Activated gamma-delta T cell treated with anti-CD3 and anti-CD28 coated beads, Interleukin-2, amount 50 U/mL, for 16 hours (primary cell): ENCODE data around the gene GLB1L2.

Experiments
- DNase-seq: peaks from one replicate; pipeline ENCODE4 v3.0.0-alpha.2; 2020; ENCODE audit warnings: low read depth

GLB1L2 gene

DNA sequence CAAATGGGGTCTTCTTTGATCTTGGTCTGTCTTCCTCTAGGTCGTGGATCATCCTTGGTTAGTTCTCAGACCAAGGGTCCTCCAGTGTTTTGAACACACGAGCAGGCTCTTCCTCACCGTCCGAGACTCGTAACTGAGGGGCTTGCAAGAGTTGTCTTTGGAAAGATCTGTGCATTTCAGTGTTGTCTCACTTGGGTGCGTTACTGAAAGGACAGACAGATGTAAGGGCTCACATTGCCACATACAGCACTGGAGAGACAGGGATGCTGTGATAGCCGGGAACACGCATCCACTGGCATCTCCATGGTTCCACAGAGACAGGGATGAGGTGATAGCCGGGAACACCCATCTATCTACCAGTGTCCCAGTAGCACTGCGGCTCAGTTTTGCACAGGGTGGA, 15.7 kb downstream of the GLB1L2 start:
- no peak for DNase-seq

DNA sequence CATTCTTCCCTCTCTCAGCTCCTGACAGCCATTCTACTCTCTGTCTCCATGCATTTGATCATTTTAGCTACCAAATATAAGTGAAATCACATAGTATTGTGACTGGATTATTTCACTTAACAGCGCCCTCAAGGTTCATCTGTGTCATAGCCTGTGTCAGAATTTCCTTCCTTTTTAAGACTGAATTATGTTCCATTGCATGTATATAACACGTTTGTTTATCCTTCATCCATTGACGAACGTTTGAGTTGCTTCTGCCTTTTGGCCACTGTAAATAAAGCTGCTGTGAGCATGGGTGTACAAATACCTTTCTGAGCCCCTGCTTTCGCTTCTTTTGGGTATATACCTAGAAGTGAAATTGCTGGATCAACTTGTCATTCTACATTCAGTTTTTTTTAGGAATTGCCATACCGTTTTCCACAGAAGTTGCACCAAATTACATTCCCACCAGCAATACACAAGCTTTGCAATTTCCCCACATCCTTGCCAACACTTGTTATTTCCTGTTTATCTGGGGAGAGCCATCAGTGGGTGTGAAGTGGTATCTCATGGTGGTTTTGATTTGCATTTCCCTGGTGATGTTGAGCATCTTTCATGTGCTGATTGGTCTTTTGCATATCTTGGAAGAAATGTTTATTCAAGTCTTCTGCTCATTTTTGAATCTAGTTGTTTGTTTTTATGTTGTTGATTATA, 17.5 kb downstream of the GLB1L2 start:
- DNase-seq, result no peak

- no peak for DNase-seq
Observed at GRCh38 chr11:134349802-134350355, 18.1 kb downstream of the GLB1L2 start.

- DNase-seq, result no peak
Observed at GRCh38 chr11:134350381-134350780, 18.6 kb downstream of the GLB1L2 start.

DNA sequence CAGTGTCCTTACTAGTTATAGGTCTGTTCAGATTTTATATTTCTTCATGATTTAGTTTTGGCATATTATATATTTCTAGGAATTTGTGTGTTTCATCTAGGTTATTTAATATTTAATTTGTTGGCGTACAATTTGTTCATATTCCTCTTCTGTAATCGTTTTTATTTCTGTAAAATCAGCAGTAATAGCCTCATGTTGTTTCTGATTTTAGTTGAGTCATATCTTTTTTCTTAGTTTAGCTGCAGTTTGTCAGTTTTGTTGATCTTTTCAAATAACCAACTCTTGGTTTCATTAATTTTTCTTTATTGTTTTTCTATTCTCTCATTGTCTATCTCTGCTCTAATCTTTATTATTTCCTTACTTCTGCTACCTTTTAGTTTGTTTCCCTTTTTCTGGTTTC, 20.3 kb downstream of the GLB1L2 start:
- DNase-seq, result no peak

DNA sequence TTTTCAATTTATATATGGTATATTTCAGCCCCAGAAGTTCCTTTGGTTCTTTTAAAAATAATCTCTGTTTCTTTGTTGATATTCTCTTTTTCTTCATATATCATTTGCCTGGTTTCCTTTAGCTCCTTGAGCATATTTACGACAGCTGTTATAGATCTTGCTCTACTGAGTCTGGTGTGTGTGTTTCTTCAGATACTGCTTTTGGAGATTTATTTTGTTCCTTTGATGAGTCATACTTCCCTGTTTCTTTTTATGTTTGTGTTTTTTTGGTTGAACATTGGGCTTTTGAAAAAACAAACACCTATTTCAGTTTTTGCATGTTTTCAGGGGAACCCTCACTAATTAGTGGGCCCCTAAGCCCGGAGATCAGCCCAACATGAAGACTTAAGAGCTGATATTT, 23.3 kb downstream of the GLB1L2 start:
- no peak for DNase-seq

- no peak for DNase-seq
Observed at GRCh38 chr11:134355656-134356055, 23.9 kb downstream of the GLB1L2 start.

DNA sequence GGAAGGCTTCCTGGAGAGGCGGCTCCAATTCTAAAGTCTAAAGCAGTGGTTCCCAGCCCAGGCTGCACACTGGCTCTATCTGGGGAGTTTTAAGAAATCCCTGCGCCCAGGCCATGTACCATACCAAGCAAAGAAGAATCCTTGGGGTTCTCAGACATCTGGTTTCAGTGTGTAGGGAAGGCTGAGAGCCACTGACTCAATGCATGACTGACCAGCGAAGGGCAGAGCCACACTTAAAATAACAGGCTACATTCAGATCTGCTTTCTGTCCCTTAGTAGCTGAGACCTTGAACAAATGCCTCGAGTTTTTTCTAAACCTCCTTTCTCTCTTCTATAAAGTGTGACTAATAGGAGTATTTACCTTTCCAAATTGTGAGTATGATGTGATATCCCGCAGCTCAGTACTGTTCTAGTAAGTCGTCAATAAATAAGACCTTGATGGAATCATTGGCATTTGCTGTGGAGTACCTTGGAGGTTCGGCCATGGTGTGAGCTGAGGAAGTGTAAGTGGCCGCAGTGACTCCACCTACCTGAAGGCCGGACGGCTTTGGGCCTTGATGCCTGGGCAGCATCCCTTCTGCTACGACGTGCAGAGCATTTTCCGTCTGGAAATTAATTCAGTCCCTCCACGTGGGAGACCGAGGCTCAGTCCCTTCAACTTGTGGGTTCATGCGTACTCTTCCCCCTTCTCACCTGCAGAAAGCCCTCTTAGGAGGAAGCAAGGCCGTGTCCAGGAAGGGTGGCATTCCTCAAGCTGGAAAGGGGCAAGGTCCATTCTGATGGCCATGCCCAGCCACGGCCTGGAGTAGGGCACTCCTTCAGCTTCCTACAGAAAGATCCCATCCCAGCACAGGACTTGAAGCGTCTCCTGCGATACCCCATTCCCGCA, 25.1 kb downstream of the GLB1L2 start:
- no peak for DNase-seq

- DNase-seq, result no peak
Observed at GRCh38 chr11:134357545-134357839, 25.7 kb downstream of the GLB1L2 start.

- no peak for DNase-seq
Observed at GRCh38 chr11:134358165-134358855, 26.5 kb downstream of the GLB1L2 start.

GRCh38 chr11:134358856-134359490, 27.2 kb downstream of the GLB1L2 start:
- DNase-seq, result no peak

DNA sequence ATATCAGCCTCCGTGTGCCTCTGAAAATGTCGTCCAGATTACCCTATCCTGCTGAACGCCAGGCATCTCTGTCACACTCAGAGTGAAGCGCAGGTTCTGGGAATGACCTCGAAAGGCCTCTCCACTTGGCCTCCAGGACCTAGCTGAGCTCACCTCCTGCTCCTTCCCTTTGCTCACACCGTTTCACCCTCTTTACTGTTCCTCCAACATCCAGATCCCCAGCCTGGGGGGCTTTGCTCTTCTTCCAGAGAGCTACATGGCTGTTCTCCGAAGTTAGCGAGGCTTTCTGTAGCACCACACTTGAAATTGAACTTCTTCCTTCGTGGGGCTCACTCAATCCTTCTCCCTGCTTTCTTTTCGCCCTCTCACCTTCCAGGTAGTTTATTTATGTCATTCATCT, 27.9 kb downstream of the GLB1L2 start:
- no peak for DNase-seq

DNA sequence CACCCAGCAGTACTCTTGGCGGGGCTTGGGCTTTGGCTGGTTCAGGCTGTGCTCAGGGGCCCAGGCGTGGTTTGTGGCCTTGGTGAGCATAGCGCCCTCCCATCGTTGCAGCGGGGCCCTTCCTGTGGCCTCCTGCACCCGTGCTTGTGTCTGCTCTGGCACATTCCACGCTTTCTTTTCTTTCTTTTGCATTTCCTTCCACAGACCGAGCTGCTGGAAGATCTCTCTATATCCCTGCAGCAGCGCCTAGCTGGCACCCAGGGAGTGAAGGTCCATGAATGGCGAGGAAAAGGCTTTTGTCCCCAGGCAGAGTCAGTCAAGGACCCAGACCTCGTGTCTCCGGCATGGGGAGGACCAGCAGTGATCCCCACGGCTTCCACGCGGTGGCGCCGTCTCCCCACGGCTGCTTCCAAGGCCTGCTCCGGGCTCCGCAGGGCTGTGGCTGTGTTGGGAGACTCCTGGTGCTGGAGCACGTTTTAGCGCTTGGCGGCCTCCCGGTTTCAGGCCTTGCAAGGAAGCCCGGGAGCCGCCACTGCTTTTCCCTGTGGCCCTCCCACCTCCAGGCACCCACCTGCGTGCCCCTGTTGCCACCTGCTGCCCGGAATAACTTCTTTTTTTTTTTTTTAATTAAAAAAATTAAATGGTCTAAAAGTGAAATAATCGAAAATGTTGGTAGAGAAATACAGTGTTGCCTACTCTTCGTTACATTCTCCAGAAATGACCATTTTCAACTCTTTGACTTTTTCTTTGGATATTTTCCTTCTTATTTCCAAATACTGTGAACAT, 28.5 kb downstream of the GLB1L2 start:
- peak; percentile 57 for DNase-seq

GRCh38 chr11:134361661-134362060, 29.9 kb downstream of the GLB1L2 start:
- no peak for DNase-seq

DNA sequence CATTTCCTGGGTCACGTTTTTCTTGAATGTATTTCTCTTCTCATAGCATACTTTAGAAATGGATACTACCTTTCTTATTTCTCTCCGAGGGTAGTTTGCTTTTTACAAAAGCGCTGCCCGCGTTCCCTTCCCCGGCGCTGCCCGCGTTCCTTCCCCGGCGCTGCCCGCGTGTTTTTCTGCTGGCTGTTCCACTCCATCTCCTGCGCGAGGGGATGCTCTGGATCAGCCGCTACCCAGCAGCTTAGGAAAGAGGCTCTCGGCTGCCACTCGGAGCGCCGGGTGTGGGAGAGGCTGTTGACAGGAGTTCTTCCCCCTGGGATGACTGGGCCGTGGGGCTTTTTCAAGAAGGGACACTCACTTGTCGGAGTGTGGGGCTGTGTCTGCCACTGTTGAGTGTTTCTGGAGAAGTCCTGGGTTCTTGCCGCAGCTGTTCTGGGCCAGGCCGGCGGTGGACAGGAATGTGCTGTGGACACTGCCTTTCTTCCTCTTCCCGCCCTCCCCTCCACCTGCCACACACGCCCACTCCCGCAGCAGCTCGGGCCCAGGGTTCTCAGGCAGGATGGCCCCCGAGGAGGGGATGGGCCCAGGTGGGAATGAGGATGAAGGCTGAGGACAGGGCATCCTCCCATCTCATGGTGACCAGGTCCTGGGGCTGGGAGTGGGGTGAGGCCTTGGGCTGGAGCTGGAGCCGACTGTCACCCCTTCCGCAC, 30.6 kb downstream of the GLB1L2 start:
- DNase-seq, result no peak

DNA sequence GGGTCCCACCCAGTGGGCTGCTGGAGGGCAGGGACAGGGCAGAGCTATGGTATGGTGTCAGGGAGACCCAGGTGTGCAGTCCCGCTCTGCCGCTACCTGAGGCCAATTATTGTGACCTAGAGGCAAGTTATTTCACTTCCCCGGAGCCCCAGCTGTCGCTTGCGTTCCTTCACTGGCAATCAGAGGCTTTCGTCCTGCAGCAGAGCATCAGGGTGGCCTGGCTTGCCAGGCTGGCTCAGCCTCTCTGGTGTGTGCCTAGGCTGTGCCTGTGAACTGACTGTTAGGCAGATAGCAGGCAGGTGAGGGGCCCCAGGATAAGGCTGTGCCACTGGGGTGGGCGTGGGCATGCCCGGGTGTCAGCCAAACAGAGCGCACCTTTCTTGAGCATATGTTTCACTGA, 31.4 kb downstream of the GLB1L2 start:
- DNase-seq, result no peak

DNA sequence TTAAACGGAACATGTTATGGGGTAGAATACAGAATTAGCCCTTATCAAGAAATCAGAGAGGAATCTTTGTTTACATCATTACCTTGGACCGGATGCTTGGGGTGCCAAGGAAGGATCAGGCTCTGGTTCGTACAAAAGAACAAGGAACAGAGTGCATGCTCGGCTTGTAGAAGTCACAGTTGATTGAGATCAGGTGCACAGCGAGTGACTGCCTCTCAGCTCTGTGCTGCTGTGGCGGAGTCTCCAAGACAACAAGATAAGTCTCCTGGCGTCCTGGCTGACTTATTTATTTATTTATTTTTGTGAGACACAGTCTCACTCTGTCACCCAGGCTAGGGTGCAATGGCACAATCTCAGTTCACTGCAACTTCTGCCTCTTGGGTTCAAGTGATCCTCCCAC, 31.8 kb downstream of the GLB1L2 start:
- DNase-seq, result no peak

DNA sequence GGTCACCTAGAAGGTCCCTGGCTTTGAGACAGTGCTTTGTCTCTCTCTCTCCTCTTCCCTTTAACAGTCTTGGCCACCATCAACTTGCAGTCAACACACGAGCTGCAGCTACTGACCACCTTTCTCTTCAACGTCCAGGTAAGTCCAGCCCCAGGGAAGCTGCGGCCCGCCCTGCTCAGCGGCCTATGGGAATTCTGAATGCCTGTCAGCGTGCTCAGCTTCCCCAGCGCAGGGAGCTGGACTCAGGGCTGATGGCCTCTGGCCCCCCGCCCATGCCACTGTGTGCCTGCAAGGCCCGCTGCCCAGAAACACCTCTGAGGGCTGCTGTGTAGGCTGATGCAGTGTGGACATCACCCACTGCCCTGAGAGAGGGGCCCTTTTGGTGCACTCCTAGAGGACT, 32.5 kb downstream of the GLB1L2 start:
- no peak for DNase-seq

- no peak for DNase-seq
Observed at GRCh38 chr11:134365011-134365925, 33.5 kb downstream of the GLB1L2 start.

- DNase-seq, result no peak
Observed at GRCh38 chr11:134366254-134366653, 34.5 kb downstream of the GLB1L2 start.
